K562 (cell line): ENCODE measurements around the gene LRRFIP2. TPM values are rescaled to one million over a fixed set of nuclear protein-coding genes. Genes with fewer than 3 reads are reported as not detected.

ENCODE experiments used
- CBFA2T2 ChIP-seq: fragments of 450-650 bp; conservative IDR thresholded peaks from 2 replicates; pipeline ENCODE4 v1.6.1; 2017; ENCODE audit warnings: mild to moderate bottlenecking
- CC2D1A ChIP-seq: fragments of 450-650 bp; IDR thresholded peaks from 2 replicates; pipeline ENCODE4 v1.6.1; 2017; ENCODE audit warnings: mild to moderate bottlenecking
- DIDO1 ChIP-seq: fragments of 450-650 bp; IDR thresholded peaks from 2 replicates; pipeline ENCODE4 v1.6.1; 2016; ENCODE audit warnings: low read depth, missing biosample characterization, missing genetic modification characterization
- DPF2 ChIP-seq: fragments of 450-650 bp; IDR thresholded peaks from 2 replicates; pipeline ENCODE4 v1.6.1; 2016
- HDGF ChIP-seq: fragments of 450-650 bp; IDR thresholded peaks from 2 replicates; pipeline ENCODE4 v1.6.1; 2016
- MBD2 ChIP-seq: sonication (generic); IDR thresholded peaks from 2 replicates; pipeline ENCODE4 v1.6.1; 2016; ENCODE audit warnings: low read depth, borderline replicate concordance
- RBBP5 ChIP-seq: fragments of 200-600 bp; sonication (generic); IDR thresholded peaks from 2 replicates; pipeline ENCODE4 v1.6.1; 2012; ENCODE audit warnings: borderline replicate concordance, mild to moderate bottlenecking, low read length, control low read depth, inconsistent platforms; ENCODE audit not compliant: insufficient read depth, poor library complexity, severe bottlenecking
- ZNF146 ChIP-seq: IDR thresholded peaks from one replicate; pipeline ENCODE4 v1.6.1; 2018; ENCODE audit warnings: missing compliant biosample characterization; ENCODE audit not compliant: unreplicated experiment
- ZNF24 ChIP-seq: fragments of 450-650 bp; IDR thresholded peaks from 2 replicates; pipeline ENCODE4 v1.6.1; 2016
- ZNF316 ChIP-seq: fragments of 450-650 bp; IDR thresholded peaks from 2 replicates; pipeline ENCODE4 v1.6.1; 2016
- ZNF586 ChIP-seq: fragments of 450-650 bp; formaldehyde crosslinking; conservative IDR thresholded peaks from 2 replicates; pipeline ENCODE4 v1.4.0; 2020; ENCODE audit warnings: mild to moderate bottlenecking, moderate library complexity
- polyA plus RNA-seq, 8 experiments: library from polyadenylated mRNA; depleted of rRNA in 4 of 8; stranded (reverse) in 5 of 8; unstranded in 3 of 8; fragments of >200 nt; fragmentation: Nextera tagmentation in 2 of 8; fragmentation: Illumina TruSeq in 1 of 8; extraction: Ambion mirVana in 2 of 8; extraction: Trizol in 1 of 8; gene quantifications; 2 replicates each; pipeline versions ENCODE4 v1.2.1 to v1.2.3, GENCODE V29; 2011 to 2014; ENCODE audit warnings: inconsistent platforms in 1 of 8, missing spikeins in 1 of 8
- total RNA-seq, 7 experiments: library from RNA; depleted of rRNA in 6 of 7; stranded (reverse); fragments of >200 nt in 6 of 7; fragmentation: Illumina TruSeq in 2 of 7; extraction: Trizol in 2 of 7; gene quantifications; 2 replicates each; pipeline versions ENCODE4 v1.2.1 to v1.2.3, GENCODE V29; 2011 to 2021; ENCODE audit warnings: low replicate concordance in 1 of 7
- TF ChIP-seq, protein P1 (sequence below): fragments of 450-650 bp; formaldehyde crosslinking; IDR thresholded peaks from 2 replicates; pipeline ENCODE4 v1.4.0; 2022; ENCODE audit warnings: missing genetic modification characterization
- TF ChIP-seq, protein P2 (sequence below): sonication (generic); formaldehyde crosslinking; IDR thresholded peaks from 2 replicates; pipeline ENCODE4 v1.5.0; 2020; ENCODE audit warnings: missing genetic modification reagents
- TF ChIP-seq, protein P3 (sequence below), 2 experiments: fragments of 450-650 bp; formaldehyde crosslinking in 1 of 2; IDR thresholded peaks; 2 replicates each; pipeline versions ENCODE4 v1.4.0 to v1.6.1; 2014 to 2020; ENCODE audit warnings: mild to moderate bottlenecking in 2 of 2, borderline replicate concordance in 1 of 2, low read depth in 1 of 2
- TF ChIP-seq, protein P4 (sequence below): fragments of 450-650 bp; formaldehyde crosslinking; conservative IDR thresholded peaks from 2 replicates; pipeline ENCODE4 v1.4.0; 2022; ENCODE audit warnings: mild to moderate bottlenecking, missing genetic modification characterization
- TF ChIP-seq, protein P5 (sequence below): sonication (generic); formaldehyde crosslinking; IDR thresholded peaks from 2 replicates; pipeline ENCODE4 v1.8.0; 2022; ENCODE audit warnings: missing genetic modification reagents, mild to moderate bottlenecking, moderate library complexity, borderline replicate concordance

LRRFIP2 gene
- total and polyA plus RNA-seq, 9 of the 15 experiments (the other 6 are each of a cell fraction or from before 2014, with no cell fraction given): 9.9 to 53.9 (median 42.7) TPM

DNA sequence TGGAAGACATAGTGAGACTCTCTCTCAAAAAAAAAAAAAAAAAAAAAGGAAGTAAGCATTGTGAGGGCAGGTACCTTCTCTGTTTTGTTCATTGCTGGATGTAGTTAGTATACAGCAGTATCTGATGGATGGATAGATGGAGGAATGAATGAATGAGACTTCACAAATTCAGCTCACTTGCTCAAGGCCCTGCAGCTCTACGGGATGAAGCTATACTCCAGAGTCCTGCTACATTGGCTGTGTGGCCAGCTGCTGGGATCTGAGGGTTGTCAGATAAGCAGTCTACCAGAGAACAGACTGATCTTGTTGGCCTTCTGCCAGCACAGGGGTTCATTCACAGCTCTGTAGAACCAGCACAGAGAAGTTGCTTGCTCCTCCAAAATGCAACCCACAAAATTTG lies 146.1 kb downstream of the LRRFIP2 start (continued):
- TF ChIP-seq, protein P1, sequence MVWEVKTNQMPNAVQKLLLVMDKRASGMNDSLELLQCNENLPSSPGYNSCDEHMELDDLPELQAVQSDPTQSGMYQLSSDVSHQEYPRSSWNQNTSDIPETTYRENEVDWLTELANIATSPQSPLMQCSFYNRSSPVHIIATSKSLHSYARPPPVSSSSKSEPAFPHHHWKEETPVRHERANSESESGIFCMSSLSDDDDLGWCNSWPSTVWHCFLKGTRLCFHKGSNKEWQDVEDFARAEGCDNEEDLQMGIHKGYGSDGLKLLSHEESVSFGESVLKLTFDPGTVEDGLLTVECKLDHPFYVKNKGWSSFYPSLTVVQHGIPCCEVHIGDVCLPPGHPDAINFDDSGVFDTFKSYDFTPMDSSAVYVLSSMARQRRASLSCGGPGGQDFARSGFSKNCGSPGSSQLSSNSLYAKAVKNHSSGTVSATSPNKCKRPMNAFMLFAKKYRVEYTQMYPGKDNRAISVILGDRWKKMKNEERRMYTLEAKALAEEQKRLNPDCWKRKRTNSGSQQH: no peak
- no peak for TF ChIP-seq ZNF146 (CRISPR knock-in tag)
- peak; percentile 98 for TF ChIP-seq ZNF24
- peak; percentile 48; the same call in 1 of the 2 replicates for TF ChIP-seq CC2D1A
- TF ChIP-seq RBBP5: no peak
- TF ChIP-seq HDGF: no peak
- no peak for TF ChIP-seq DIDO1 (tag)
- peak; percentile 78 for TF ChIP-seq CBFA2T2
- TF ChIP-seq ZNF586 (CRISPR knock-in tag): no peak
- TF ChIP-seq, protein P2, sequence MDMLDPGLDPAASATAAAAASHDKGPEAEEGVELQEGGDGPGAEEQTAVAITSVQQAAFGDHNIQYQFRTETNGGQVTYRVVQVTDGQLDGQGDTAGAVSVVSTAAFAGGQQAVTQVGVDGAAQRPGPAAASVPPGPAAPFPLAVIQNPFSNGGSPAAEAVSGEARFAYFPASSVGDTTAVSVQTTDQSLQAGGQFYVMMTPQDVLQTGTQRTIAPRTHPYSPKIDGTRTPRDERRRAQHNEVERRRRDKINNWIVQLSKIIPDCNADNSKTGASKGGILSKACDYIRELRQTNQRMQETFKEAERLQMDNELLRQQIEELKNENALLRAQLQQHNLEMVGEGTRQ (CRISPR knock-in tag): no peak
- TF ChIP-seq, protein P3, sequence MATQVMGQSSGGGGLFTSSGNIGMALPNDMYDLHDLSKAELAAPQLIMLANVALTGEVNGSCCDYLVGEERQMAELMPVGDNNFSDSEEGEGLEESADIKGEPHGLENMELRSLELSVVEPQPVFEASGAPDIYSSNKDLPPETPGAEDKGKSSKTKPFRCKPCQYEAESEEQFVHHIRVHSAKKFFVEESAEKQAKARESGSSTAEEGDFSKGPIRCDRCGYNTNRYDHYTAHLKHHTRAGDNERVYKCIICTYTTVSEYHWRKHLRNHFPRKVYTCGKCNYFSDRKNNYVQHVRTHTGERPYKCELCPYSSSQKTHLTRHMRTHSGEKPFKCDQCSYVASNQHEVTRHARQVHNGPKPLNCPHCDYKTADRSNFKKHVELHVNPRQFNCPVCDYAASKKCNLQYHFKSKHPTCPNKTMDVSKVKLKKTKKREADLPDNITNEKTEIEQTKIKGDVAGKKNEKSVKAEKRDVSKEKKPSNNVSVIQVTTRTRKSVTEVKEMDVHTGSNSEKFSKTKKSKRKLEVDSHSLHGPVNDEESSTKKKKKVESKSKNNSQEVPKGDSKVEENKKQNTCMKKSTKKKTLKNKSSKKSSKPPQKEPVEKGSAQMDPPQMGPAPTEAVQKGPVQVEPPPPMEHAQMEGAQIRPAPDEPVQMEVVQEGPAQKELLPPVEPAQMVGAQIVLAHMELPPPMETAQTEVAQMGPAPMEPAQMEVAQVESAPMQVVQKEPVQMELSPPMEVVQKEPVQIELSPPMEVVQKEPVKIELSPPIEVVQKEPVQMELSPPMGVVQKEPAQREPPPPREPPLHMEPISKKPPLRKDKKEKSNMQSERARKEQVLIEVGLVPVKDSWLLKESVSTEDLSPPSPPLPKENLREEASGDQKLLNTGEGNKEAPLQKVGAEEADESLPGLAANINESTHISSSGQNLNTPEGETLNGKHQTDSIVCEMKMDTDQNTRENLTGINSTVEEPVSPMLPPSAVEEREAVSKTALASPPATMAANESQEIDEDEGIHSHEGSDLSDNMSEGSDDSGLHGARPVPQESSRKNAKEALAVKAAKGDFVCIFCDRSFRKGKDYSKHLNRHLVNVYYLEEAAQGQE (IDR thresholded peaks at IDR 0.05; ENCODE audit: borderline replicate concordance): no peak
- TF ChIP-seq, protein P3 (CRISPR knock-in tag; IDR thresholded peaks at IDR 0.05; ENCODE audit: low read depth): no peak
- peak; percentile 87 for TF ChIP-seq ZNF316
- TF ChIP-seq, protein P4, sequence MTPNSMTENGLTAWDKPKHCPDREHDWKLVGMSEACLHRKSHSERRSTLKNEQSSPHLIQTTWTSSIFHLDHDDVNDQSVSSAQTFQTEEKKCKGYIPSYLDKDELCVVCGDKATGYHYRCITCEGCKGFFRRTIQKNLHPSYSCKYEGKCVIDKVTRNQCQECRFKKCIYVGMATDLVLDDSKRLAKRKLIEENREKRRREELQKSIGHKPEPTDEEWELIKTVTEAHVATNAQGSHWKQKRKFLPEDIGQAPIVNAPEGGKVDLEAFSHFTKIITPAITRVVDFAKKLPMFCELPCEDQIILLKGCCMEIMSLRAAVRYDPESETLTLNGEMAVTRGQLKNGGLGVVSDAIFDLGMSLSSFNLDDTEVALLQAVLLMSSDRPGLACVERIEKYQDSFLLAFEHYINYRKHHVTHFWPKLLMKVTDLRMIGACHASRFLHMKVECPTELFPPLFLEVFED (CRISPR knock-in tag): no peak
- no peak for TF ChIP-seq MBD2
- TF ChIP-seq, protein P5, sequence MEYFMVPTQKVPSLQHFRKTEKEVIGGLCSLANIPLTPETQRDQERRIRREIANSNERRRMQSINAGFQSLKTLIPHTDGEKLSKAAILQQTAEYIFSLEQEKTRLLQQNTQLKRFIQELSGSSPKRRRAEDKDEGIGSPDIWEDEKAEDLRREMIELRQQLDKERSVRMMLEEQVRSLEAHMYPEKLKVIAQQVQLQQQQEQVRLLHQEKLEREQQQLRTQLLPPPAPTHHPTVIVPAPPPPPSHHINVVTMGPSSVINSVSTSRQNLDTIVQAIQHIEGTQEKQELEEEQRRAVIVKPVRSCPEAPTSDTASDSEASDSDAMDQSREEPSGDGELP (CRISPR knock-in tag): peak; percentile 84
- peak; percentile 53; the same call in 1 of the 2 replicates for TF ChIP-seq DPF2
- TF ChIP-seq, all 486 proteins: peak for 35
